GM23338 (cell line): ENCODE results near the gene ZNF490.

ENCODE experiments used
- CREB1 ChIP-seq: fragments of 250-450 bp; sonication (Bioruptor Pico); IDR thresholded peaks from 2 replicates; pipeline ENCODE4 v1.5.0; 2020; ENCODE audit warnings: low read depth, mild to moderate bottlenecking, moderate library complexity
- EZH2 ChIP-seq: fragments of 200-600 bp; sonication (generic); IDR thresholded peaks from one replicate; pipeline ENCODE4 v1.8.0; 2017; ENCODE audit warnings: antibody characterized with exemption, mild to moderate bottlenecking, low read depth; ENCODE audit not compliant: unreplicated experiment
- EZH2phosphoT487 ChIP-seq: fragments of 200-600 bp; sonication (generic); IDR thresholded peaks from one replicate; pipeline ENCODE4 v1.8.1; 2018; ENCODE audit warnings: antibody characterized with exemption; ENCODE audit not compliant: unreplicated experiment
- JUNB ChIP-seq: IDR thresholded peaks from one replicate; pipeline ENCODE4 v1.6.1; 2016; ENCODE audit warnings: antibody characterized with exemption; ENCODE audit not compliant: unreplicated experiment
- NANOG ChIP-seq: IDR thresholded peaks from 2 replicates; pipeline ENCODE4 v1.6.1; 2016; ENCODE audit warnings: antibody characterized with exemption, borderline replicate concordance
- POLR2AphosphoS5 ChIP-seq: IDR thresholded peaks from 2 replicates; pipeline ENCODE4 v1.6.1; 2016; ENCODE audit warnings: antibody characterized with exemption, low read depth
- STAT1 ChIP-seq: IDR thresholded peaks from one replicate; pipeline ENCODE4 v1.6.1; 2016; ENCODE audit warnings: antibody characterized with exemption; ENCODE audit not compliant: unreplicated experiment
- ZNF114 ChIP-seq: fragments of 250-450 bp; sonication (Bioruptor Pico); IDR thresholded peaks from 2 replicates; pipeline ENCODE4 v1.5.0; 2020; ENCODE audit warnings: mild to moderate bottlenecking, moderate library complexity
- ZNF331 ChIP-seq: fragments of 250-450 bp; sonication (Bioruptor Pico); IDR thresholded peaks from 2 replicates; pipeline ENCODE4 v1.5.0; 2020; ENCODE audit warnings: low read depth, mild to moderate bottlenecking, moderate library complexity
- TF ChIP-seq, protein P1 (sequence below), 2 experiments: fragments of 200-600 bp in 1 of 2; sonication (generic) in 1 of 2; conservative IDR thresholded peaks; 2 replicates each; pipeline versions ENCODE4 v1.5.1 to v1.6.1; 2016 to 2017; ENCODE audit warnings: antibody characterized with exemption in 2 of 2, low read depth in 2 of 2, mild to moderate bottlenecking in 2 of 2, moderate library complexity in 1 of 2
- TF ChIP-seq, protein P2 (sequence below): IDR thresholded peaks from one replicate; pipeline ENCODE4 v1.6.1; 2018; ENCODE audit warnings: antibody characterized with exemption; ENCODE audit not compliant: unreplicated experiment
- TF ChIP-seq, protein P3 (sequence below): fragments of 250-450 bp; sonication (Bioruptor Pico); IDR thresholded peaks from 2 replicates; pipeline ENCODE4 v1.5.0; 2020; ENCODE audit warnings: mild to moderate bottlenecking, moderate library complexity

DNA sequence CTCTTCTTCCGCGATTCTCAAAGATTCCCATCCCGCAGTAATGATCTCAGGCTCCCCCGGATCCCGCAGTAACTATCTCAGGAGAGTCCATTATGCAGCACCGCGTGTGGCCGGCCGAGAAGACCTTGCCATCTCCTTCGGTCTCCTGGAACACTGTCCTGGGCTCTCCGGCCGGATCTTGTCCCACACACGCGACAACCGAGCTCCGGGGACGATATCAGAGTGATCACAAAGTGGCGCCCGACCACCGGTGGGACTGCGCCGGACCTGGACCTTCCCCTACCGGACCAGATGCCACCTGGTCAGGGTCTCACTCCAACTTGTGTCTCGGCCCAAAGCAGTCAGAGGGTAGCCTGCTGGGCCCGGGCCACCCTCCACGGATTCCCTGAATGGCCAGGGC, 31.9 kb upstream of the ZNF490 start:
- no peak for TF ChIP-seq EZH2phosphoT487
- no peak for TF ChIP-seq EZH2
- no peak for TF ChIP-seq POLR2AphosphoS5
- TF ChIP-seq CREB1: no peak
- TF ChIP-seq, protein P1, sequence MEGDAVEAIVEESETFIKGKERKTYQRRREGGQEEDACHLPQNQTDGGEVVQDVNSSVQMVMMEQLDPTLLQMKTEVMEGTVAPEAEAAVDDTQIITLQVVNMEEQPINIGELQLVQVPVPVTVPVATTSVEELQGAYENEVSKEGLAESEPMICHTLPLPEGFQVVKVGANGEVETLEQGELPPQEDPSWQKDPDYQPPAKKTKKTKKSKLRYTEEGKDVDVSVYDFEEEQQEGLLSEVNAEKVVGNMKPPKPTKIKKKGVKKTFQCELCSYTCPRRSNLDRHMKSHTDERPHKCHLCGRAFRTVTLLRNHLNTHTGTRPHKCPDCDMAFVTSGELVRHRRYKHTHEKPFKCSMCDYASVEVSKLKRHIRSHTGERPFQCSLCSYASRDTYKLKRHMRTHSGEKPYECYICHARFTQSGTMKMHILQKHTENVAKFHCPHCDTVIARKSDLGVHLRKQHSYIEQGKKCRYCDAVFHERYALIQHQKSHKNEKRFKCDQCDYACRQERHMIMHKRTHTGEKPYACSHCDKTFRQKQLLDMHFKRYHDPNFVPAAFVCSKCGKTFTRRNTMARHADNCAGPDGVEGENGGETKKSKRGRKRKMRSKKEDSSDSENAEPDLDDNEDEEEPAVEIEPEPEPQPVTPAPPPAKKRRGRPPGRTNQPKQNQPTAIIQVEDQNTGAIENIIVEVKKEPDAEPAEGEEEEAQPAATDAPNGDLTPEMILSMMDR (conservative IDR thresholded peaks at IDR 0.05; ENCODE audit: low read depth in 2 of 2): no peak
- TF ChIP-seq, protein P2, sequence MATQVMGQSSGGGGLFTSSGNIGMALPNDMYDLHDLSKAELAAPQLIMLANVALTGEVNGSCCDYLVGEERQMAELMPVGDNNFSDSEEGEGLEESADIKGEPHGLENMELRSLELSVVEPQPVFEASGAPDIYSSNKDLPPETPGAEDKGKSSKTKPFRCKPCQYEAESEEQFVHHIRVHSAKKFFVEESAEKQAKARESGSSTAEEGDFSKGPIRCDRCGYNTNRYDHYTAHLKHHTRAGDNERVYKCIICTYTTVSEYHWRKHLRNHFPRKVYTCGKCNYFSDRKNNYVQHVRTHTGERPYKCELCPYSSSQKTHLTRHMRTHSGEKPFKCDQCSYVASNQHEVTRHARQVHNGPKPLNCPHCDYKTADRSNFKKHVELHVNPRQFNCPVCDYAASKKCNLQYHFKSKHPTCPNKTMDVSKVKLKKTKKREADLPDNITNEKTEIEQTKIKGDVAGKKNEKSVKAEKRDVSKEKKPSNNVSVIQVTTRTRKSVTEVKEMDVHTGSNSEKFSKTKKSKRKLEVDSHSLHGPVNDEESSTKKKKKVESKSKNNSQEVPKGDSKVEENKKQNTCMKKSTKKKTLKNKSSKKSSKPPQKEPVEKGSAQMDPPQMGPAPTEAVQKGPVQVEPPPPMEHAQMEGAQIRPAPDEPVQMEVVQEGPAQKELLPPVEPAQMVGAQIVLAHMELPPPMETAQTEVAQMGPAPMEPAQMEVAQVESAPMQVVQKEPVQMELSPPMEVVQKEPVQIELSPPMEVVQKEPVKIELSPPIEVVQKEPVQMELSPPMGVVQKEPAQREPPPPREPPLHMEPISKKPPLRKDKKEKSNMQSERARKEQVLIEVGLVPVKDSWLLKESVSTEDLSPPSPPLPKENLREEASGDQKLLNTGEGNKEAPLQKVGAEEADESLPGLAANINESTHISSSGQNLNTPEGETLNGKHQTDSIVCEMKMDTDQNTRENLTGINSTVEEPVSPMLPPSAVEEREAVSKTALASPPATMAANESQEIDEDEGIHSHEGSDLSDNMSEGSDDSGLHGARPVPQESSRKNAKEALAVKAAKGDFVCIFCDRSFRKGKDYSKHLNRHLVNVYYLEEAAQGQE: no peak
- no peak for TF ChIP-seq ZNF114 (CRISPR knock-in tag)
- no peak for TF ChIP-seq JUNB
- no peak for TF ChIP-seq ZNF331
- TF ChIP-seq STAT1: no peak
- TF ChIP-seq NANOG: no peak
- TF ChIP-seq, protein P3, sequence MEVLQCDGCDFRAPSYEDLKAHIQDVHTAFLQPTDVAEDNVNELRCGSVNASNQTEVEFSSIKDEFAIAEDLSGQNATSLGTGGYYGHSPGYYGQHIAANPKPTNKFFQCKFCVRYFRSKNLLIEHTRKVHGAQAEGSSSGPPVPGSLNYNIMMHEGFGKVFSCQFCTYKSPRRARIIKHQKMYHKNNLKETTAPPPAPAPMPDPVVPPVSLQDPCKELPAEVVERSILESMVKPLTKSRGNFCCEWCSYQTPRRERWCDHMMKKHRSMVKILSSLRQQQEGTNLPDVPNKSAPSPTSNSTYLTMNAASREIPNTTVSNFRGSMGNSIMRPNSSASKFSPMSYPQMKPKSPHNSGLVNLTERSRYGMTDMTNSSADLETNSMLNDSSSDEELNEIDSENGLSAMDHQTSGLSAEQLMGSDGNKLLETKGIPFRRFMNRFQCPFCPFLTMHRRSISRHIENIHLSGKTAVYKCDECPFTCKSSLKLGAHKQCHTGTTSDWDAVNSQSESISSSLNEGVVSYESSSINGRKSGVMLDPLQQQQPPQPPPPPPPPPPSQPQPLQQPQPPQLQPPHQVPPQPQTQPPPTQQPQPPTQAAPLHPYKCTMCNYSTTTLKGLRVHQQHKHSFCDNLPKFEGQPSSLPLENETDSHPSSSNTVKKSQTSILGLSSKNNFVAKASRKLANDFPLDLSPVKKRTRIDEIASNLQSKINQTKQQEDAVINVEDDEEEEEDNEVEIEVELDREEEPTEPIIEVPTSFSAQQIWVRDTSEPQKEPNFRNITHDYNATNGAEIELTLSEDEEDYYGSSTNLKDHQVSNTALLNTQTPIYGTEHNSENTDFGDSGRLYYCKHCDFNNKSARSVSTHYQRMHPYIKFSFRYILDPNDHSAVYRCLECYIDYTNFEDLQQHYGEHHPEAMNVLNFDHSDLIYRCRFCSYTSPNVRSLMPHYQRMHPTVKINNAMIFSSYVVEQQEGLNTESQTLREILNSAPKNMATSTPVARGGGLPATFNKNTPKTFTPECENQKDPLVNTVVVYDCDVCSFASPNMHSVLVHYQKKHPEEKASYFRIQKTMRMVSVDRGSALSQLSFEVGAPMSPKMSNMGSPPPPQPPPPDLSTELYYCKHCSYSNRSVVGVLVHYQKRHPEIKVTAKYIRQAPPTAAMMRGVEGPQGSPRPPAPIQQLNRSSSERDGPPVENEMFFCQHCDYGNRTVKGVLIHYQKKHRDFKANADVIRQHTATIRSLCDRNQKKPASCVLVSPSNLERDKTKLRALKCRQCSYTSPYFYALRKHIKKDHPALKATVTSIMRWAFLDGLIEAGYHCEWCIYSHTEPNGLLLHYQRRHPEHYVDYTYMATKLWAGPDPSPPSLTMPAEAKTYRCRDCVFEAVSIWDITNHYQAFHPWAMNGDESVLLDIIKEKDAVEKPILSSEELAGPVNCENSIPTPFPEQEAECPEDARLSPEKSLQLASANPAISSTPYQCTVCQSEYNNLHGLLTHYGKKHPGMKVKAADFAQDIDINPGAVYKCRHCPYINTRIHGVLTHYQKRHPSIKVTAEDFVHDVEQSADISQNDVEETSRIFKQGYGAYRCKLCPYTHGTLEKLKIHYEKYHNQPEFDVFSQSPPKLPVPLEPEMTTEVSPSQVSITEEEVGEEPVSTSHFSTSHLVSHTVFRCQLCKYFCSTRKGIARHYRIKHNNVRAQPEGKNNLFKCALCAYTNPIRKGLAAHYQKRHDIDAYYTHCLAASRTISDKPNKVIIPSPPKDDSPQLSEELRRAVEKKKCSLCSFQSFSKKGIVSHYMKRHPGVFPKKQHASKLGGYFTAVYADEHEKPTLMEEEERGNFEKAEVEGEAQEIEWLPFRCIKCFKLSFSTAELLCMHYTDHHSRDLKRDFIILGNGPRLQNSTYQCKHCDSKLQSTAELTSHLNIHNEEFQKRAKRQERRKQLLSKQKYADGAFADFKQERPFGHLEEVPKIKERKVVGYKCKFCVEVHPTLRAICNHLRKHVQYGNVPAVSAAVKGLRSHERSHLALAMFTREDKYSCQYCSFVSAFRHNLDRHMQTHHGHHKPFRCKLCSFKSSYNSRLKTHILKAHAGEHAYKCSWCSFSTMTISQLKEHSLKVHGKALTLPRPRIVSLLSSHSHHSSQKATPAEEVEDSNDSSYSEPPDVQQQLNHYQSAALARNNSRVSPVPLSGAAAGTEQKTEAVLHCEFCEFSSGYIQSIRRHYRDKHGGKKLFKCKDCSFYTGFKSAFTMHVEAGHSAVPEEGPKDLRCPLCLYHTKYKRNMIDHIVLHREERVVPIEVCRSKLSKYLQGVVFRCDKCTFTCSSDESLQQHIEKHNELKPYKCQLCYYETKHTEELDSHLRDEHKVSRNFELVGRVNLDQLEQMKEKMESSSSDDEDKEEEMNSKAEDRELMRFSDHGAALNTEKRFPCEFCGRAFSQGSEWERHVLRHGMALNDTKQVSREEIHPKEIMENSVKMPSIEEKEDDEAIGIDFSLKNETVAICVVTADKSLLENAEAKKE (CRISPR knock-in tag): no peak
